Heart left ventricle (tissue), 16 donors: Measurements from ENCODE around the gene STK32C. TPM values are rescaled to one million over a fixed set of nuclear protein-coding genes. Genes with fewer than 3 reads are reported as not detected.

Experiments
- ATAC-seq, 4 donors: fragments of 200-7000 bp; cut with Tn5 transposase; one replicate each; pipeline ENCODE4 v1.9.1; 2020 to 2022; ENCODE audit warnings: moderate library complexity in 4 of 4, mild to moderate bottlenecking in 3 of 4, moderate number of reproducible peaks in 1 of 4
- DNase-seq, 5 donors: peaks; one replicate each; pipeline ENCODE4 v3.0.0-alpha.2; 2020
- H3K27ac ChIP-seq, 12 donors: fragments of 200-600 bp; sonication (generic) in 4 of 12; one replicate each; pipeline versions ENCODE4 v1.5.0 to v1.8.0; 2016 to 2022; ENCODE audit warnings: mild to moderate bottlenecking in 2 of 12
- H3K27me3 ChIP-seq, 9 donors: fragments of 200-600 bp; sonication (generic) in 2 of 9; one replicate each; pipeline versions ENCODE4 v1.5.1 to v1.8.0; 2016 to 2022; ENCODE audit warnings: mild to moderate bottlenecking in 3 of 9
- H3K36me3 ChIP-seq, 9 donors: fragments of 200-600 bp; sonication (generic) in 2 of 9; one replicate each; pipeline versions ENCODE4 v1.5.0 to v1.8.0; 2018 to 2022; ENCODE audit warnings: mild to moderate bottlenecking in 2 of 9
- H3K4me1 ChIP-seq, 12 donors: fragments of 200-600 bp; sonication (generic) in 4 of 12; one replicate each; pipeline versions ENCODE4 v1.5.0 to v1.8.0; 2016 to 2022; ENCODE audit warnings: mild to moderate bottlenecking in 3 of 12
- H3K4me3 ChIP-seq, 12 donors: fragments of 200-600 bp; sonication (generic) in 4 of 12; one replicate each; pipeline versions ENCODE4 v1.5.0 to v1.8.0; 2017 to 2022; ENCODE audit warnings: mild to moderate bottlenecking in 9 of 12, moderate library complexity in 4 of 12
- H3K9me3 ChIP-seq, 12 donors: fragments of 200-600 bp; sonication (generic) in 4 of 12; one replicate each; pipeline versions ENCODE4 v1.5.0 to v1.8.0; 2016 to 2022; ENCODE audit warnings: mild to moderate bottlenecking in 1 of 12
- POLR2A ChIP-seq, 2 donors: fragments of 450-650 bp; IDR thresholded peaks; one replicate each; pipeline ENCODE4 v1.6.1; 2017; ENCODE audit warnings: antibody characterized with exemption in 2 of 2, mild to moderate bottlenecking in 2 of 2, moderate library complexity in 2 of 2
- WGBS, 4 donors: extraction: QIAGEN DNeasy Blood & Tissue Kit in 2 of 4; methylation state at CpG; one replicate each; pipeline versions ENCODE4 v1.1.5 to v1.1.7; 2013 to 2018; 5-methylcytosine and 5-hydroxymethylcytosine counted together
- intact Hi-C, 10 donors: fragments of 100-400 bp; cut with DNase I; formaldehyde crosslinking; loops; one replicate each; pipeline versions ENCODE4 v1.11.1 to v1.14.2; 2022
- polyA plus RNA-seq, 2 donors: library from polyadenylated mRNA; stranded (reverse); fragments of 200-250 nt; gene quantifications; one replicate each; pipeline ENCODE4 v1.2.3, GENCODE V29; 2013
- total RNA-seq, 9 donors: library from RNA; depleted of rRNA in 2 of 9; stranded (reverse); fragments of >200 nt in 2 of 9; fragmentation: NEBNext Ultra II Directional in 3 of 9; extraction: Animal tissue kit (Norgen Biotek cat#: 25700) in 3 of 9; gene quantifications; one replicate each; pipeline versions ENCODE4 v1.1.0 to v1.2.4, GENCODE V29; 2016 to 2023
- TF ChIP-seq, protein P1 (sequence below), 12 donors: fragments of 200-600 bp; sonication (generic) in 4 of 12; IDR thresholded peaks; one replicate each; pipeline versions ENCODE4 v1.5.0 to v1.8.0; 2018 to 2022; ENCODE audit warnings: antibody characterized with exemption in 12 of 12, mild to moderate bottlenecking in 5 of 12
- donor health status: ischemic (EF 13 %, LVEDD 7.1; RV severe dilation, severe dysfunction).
- donor health status: healthy with polysubstance abuse.
- donor health status: DM: no; HTN: yes; CAD: no.
- donor health status: DM: no; HTN: no; CAD: no.
- donor health status: ischemic (EF 25% LVEDD 6.9; RV normal size, moderate dysfunction).
- donor health status: ischemic (EF 25% LVEDD 5.7; RV mildly dilated, moderate dysfunction).
- donor health status: healthy.
- donor health status: DM: yes; HTN: yes; CAD: no.
- donor health status: ischemic (EF 35%, LVEDD 5.7; RV mildly dilated, moderate dysfunction).
- donor health status: nonischemic (EF 11% LVEDD 7.7; RV severe dilation, severe dysfunction).
- donor health status: DM: yes; HTN: yes; CAD: no.
- donor health status: PGD.
- donor health status: ischemic (EF 29% LVEDD 5.4; RV normal size, mild dysfunction).
- donor health status: nonischemic (EF 23%, LVEDD 6.1; RV moderate dilation, normal function).

The STK32C gene
- total and polyA plus RNA-seq, 11 donors = 3.8 to 9.8 (median 6.2) TPM

DNA sequence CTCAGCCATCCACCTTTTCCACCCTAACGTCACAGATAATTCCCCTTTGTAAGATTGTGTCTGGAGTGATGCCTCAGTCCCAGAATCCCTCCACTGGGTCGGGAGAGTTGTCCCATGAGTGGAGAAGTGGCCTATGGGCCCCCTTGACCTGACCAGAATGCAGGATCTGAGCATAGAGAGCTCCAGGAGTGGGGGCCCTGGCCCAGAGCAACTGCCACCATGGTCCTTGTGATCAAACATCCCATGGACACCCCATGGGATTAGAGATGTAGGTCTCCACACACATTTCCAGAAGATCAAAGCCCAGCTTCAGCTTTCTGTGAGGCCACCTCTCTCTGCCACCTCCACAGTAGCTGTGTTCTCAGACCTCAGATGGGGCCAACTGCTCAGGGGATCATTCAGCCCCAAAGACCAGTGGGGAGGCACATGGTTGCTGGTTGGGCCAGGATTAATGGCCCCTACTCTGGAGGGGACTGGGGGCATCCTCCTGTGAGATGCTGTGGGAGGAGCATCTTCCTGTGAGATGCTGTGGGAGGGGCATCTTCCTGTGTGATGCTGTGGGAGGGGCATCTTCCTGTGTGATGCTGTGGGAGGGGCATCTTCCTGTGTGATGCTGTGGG is 149.5 kb downstream of the STK32C start:
- no peaks in the 10 kb centered on the region for H3K9me3 ChIP-seq
- DNase-seq (peak in 2 of 5 donors; percentile 11 to 17), ATAC-seq (no peak)
- 38 to 53% (median 49%) methylated on average over 2 of the region's 2 CpGs for WGBS, 4 donors
- no peaks in the 10 kb centered on the region for H3K27me3 ChIP-seq
- H3K36me3 ChIP-seq = peaks cover 0 to 4% (median 0%) of the 10 kb centered on the region in 9 donors
- H3K4me1 ChIP-seq = peaks cover 0 to 16% (median 14%) of the 10 kb centered on the region in 12 donors
- intact Hi-C loops = no loop called here
- H3K27ac ChIP-seq = no peak overlapping the region
- TF ChIP-seq POLR2A (IDR thresholded peaks at IDR 0.05) = no peak
- TF ChIP-seq, protein P1, sequence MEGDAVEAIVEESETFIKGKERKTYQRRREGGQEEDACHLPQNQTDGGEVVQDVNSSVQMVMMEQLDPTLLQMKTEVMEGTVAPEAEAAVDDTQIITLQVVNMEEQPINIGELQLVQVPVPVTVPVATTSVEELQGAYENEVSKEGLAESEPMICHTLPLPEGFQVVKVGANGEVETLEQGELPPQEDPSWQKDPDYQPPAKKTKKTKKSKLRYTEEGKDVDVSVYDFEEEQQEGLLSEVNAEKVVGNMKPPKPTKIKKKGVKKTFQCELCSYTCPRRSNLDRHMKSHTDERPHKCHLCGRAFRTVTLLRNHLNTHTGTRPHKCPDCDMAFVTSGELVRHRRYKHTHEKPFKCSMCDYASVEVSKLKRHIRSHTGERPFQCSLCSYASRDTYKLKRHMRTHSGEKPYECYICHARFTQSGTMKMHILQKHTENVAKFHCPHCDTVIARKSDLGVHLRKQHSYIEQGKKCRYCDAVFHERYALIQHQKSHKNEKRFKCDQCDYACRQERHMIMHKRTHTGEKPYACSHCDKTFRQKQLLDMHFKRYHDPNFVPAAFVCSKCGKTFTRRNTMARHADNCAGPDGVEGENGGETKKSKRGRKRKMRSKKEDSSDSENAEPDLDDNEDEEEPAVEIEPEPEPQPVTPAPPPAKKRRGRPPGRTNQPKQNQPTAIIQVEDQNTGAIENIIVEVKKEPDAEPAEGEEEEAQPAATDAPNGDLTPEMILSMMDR (IDR thresholded peaks at IDR 0.05) = no peak
- no peak overlapping the region for H3K4me3 ChIP-seq

Other genes with a start within 250 kb of the STK32C start
- gene JAKMIP3, start 242.0 kb downstream of the STK32C start, total RNA-seq = 1 to 10 TPM in 6 of 9 donors, under 1 TPM in 3; 0.31 to 3.1 (median 1.4) TPM
- gene JAKMIP3, start 242.0 kb downstream of the STK32C start, polyA plus RNA-seq = 1 to 10 TPM in 1 of 2 donors, under 1 TPM in 1; 0.06 to 1.3 TPM
- 100 to 1,000 TPM in 1 of 9 donors, 10 to 100 TPM in 8; 13.2 to 127 (median 45.9) TPM for gene DPYSL4, start 121.0 kb downstream of the STK32C start, total RNA-seq
- gene DPYSL4, start 121.0 kb downstream of the STK32C start, polyA plus RNA-seq = 10 to 100 TPM in 1 of 2 donors, 1 to 10 TPM in 1; 4.0 to 33.1 TPM
- 1 to 10 TPM; 2.6 to 8.9 (median 5.0) TPM for gene LRRC27, start 24.2 kb upstream of the STK32C start, total RNA-seq
- 1 to 10 TPM; 5.1 to 7.6 TPM for gene LRRC27, start 24.2 kb upstream of the STK32C start, polyA plus RNA-seq
- gene PWWP2B, start 89.2 kb upstream of the STK32C start, total RNA-seq = 10 to 100 TPM; 10.5 to 23.5 (median 15.3) TPM
- gene PWWP2B, start 89.2 kb upstream of the STK32C start, polyA plus RNA-seq = 10 to 100 TPM; 13.8 to 19.7 TPM
- 100 to 1,000 TPM in 6 of 9 donors, 10 to 100 TPM in 3; 78.1 to 179 (median 113) TPM for gene INPP5A, start 229.8 kb upstream of the STK32C start, total RNA-seq
- 10 to 100 TPM; 38.6 to 60.1 TPM for gene INPP5A, start 229.8 kb upstream of the STK32C start, polyA plus RNA-seq